HEK293 (cell line): ENCODE measurements around the gene SPTA1.
"Not testable (repeated sequence)": the region's sequence is repeated elsewhere in the genome, so short reads cannot be mapped to it uniquely, and the experiment has no call there.

ENCODE experiments used
- CTCF ChIA-PET: fragments of 350-600 bp; formaldehyde crosslinking; extraction: SDS; loops from one replicate; lab custom pipeline; 2021; ENCODE audit warnings: antibody characterized with exemption; lab: Yijun Ruan, JAX
- POLR2A ChIA-PET: fragments of 300-600 bp; formaldehyde crosslinking; extraction: SDS; loops from one replicate; lab custom pipeline; 2020; ENCODE audit warnings: antibody characterized with exemption, inconsistent platforms; lab: Yijun Ruan, JAX
- H3K27ac ChIP-seq: fragments of 200-500 bp; sonication (Bioruptor generic); 2 replicates; pipeline ENCODE4 v1.5.1; 2014; ENCODE audit warnings: low read depth, low read length, control low read depth, inconsistent platforms; ENCODE audit errors: extremely low read depth
- H3K36me3 ChIP-seq, 2 experiments: fragments of 200-500 bp in 1 of 2; sonication (Bioruptor generic) in 1 of 2; 1 replicate in 1 of 2; 2 replicates in 1 of 2; pipeline ENCODE4 v1.5.1; 2014 to 2017; ENCODE audit warnings: inconsistent platforms in 2 of 2, low read length in 2 of 2; ENCODE audit not compliant: control insufficient read depth in 2 of 2, insufficient read depth in 1 of 2
- H3K4me1 ChIP-seq: fragments of 200-500 bp; sonication (Bioruptor generic); 2 replicates; pipeline ENCODE4 v1.5.1; 2014; ENCODE audit warnings: mild to moderate bottlenecking, low read length, inconsistent platforms; ENCODE audit not compliant: control insufficient read depth, insufficient read depth
- H3K4me3 ChIP-seq: 2 replicates; pipeline ENCODE4 v1.5.1; 2011; ENCODE audit warnings: low read depth, mild to moderate bottlenecking, control low read depth, low read length, moderate library complexity
- H3K9me3 ChIP-seq: fragments of 200-500 bp; sonication (Bioruptor generic); 2 replicates; pipeline ENCODE4 v1.5.1; 2014; ENCODE audit warnings: low read depth, low read length, inconsistent platforms; ENCODE audit not compliant: control insufficient read depth, insufficient read depth
- EGR2 ChIP-seq: fragments of 450-650 bp; formaldehyde crosslinking; IDR thresholded peaks from 2 replicates; pipeline ENCODE4 v1.5.1; 2016; ENCODE audit warnings: low read depth, missing biosample characterization, missing genetic modification characterization
- GLI2 ChIP-seq: fragments of 450-650 bp; formaldehyde crosslinking; IDR thresholded peaks from 2 replicates; pipeline ENCODE4; 2017; ENCODE audit warnings: missing biosample characterization, missing genetic modification characterization, low read depth, borderline replicate concordance
- KLF16 ChIP-seq: fragments of 450-650 bp; formaldehyde crosslinking; IDR thresholded peaks from 2 replicates; pipeline ENCODE4 v1.5.1; 2017; ENCODE audit warnings: missing biosample characterization, missing genetic modification characterization
- KLF8 ChIP-seq: fragments of 450-650 bp; formaldehyde crosslinking; IDR thresholded peaks from 2 replicates; pipeline ENCODE4 v1.5.1; 2016; ENCODE audit warnings: missing biosample characterization, missing genetic modification characterization
- TSHZ1 ChIP-seq: fragments of 450-650 bp; formaldehyde crosslinking; IDR thresholded peaks from 2 replicates; pipeline ENCODE4 v1.5.1; 2016; ENCODE audit warnings: missing biosample characterization, missing genetic modification characterization, borderline replicate concordance
- YY1 ChIP-seq: fragments of 450-650 bp; formaldehyde crosslinking; IDR thresholded peaks from 2 replicates; pipeline ENCODE4 v1.5.1; 2018; ENCODE audit warnings: missing biosample characterization, missing genetic modification characterization
- ZFP41 ChIP-seq: fragments of 450-650 bp; formaldehyde crosslinking; IDR thresholded peaks from 2 replicates; pipeline ENCODE4 v1.5.1; 2016; ENCODE audit warnings: missing biosample characterization, missing genetic modification characterization, borderline replicate concordance
- ZFP69B ChIP-seq: fragments of 450-650 bp; formaldehyde crosslinking; IDR thresholded peaks from 2 replicates; pipeline ENCODE4 v1.5.1; 2016; ENCODE audit warnings: missing biosample characterization, missing genetic modification characterization
- ZNF132 ChIP-seq: fragments of 450-650 bp; formaldehyde crosslinking; IDR thresholded peaks from 2 replicates; pipeline ENCODE4 v1.5.1; 2017; ENCODE audit warnings: missing biosample characterization, missing genetic modification characterization, borderline replicate concordance
- ZNF16 ChIP-seq: fragments of 450-650 bp; formaldehyde crosslinking; IDR thresholded peaks from 2 replicates; pipeline ENCODE4 v1.5.1; 2016; ENCODE audit warnings: low read depth, missing biosample characterization, missing genetic modification characterization
- ZNF223 ChIP-seq: fragments of 450-650 bp; formaldehyde crosslinking; IDR thresholded peaks from 2 replicates; pipeline ENCODE4 v1.5.1; 2016; ENCODE audit warnings: missing biosample characterization, missing genetic modification characterization
- ZNF350 ChIP-seq: fragments of 450-650 bp; formaldehyde crosslinking; IDR thresholded peaks from 2 replicates; pipeline ENCODE4 v1.5.0; 2017; ENCODE audit warnings: missing biosample characterization, mild to moderate bottlenecking, missing genetic modification characterization
- ZNF398 ChIP-seq: fragments of 450-650 bp; formaldehyde crosslinking; IDR thresholded peaks from 2 replicates; pipeline ENCODE4 v1.5.1; 2017; ENCODE audit warnings: missing biosample characterization, missing genetic modification characterization
- ZNF433 ChIP-seq: fragments of 450-650 bp; formaldehyde crosslinking; IDR thresholded peaks from 2 replicates; pipeline ENCODE4 v1.5.1; 2016; ENCODE audit warnings: missing biosample characterization, missing genetic modification characterization, low read depth
- ZNF488 ChIP-seq: fragments of 450-650 bp; formaldehyde crosslinking; IDR thresholded peaks from 2 replicates; pipeline ENCODE4 v1.5.1; 2016; ENCODE audit warnings: missing biosample characterization, missing genetic modification characterization
- ZNF530 ChIP-seq: fragments of 450-650 bp; formaldehyde crosslinking; IDR thresholded peaks from 2 replicates; pipeline ENCODE4 v1.5.1; 2016; ENCODE audit warnings: low read depth, missing biosample characterization, missing genetic modification characterization
- ZNF610 ChIP-seq: fragments of 450-650 bp; formaldehyde crosslinking; IDR thresholded peaks from 2 replicates; pipeline ENCODE4 v1.5.1; 2016; ENCODE audit warnings: missing biosample characterization, missing genetic modification characterization, borderline replicate concordance
- ZNF621 ChIP-seq: fragments of 450-650 bp; formaldehyde crosslinking; IDR thresholded peaks from 2 replicates; pipeline ENCODE4 v1.5.1; 2017; ENCODE audit warnings: missing biosample characterization, missing genetic modification characterization
- ZNF777 ChIP-seq: fragments of 450-650 bp; formaldehyde crosslinking; IDR thresholded peaks from 2 replicates; pipeline ENCODE4 v1.5.1; 2017; ENCODE audit warnings: missing biosample characterization, missing genetic modification characterization, borderline replicate concordance
- ZNF830 ChIP-seq: fragments of 450-650 bp; IDR thresholded peaks from 2 replicates; pipeline ENCODE4 v1.5.0; 2018; ENCODE audit warnings: missing biosample characterization, missing genetic modification characterization, low read depth, mild to moderate bottlenecking, moderate library complexity
- ZNF843 ChIP-seq: fragments of 450-650 bp; formaldehyde crosslinking; IDR thresholded peaks from 2 replicates; pipeline ENCODE4 v1.5.1; 2016; ENCODE audit warnings: missing biosample characterization, missing genetic modification characterization

SPTA1 gene

GRCh38 chr1:158691149-158691548 lies 4.6 kb upstream of the SPTA1 start:
- CTCF ChIA-PET, POLR2A ChIA-PET, H3K4me1 ChIP-seq: not testable (repeated sequence)

GRCh38 chr1:158689875-158690274 lies 3.4 kb upstream of the SPTA1 start:
- ChIA-PET POLR2A (no interaction called here), CTCF (no interaction called here)
- TF ChIP-seq TSHZ1: no peak
- TF ChIP-seq ZNF843 (tag by site-specific recombination): no peak
- TF ChIP-seq ZNF488 (tag by site-specific recombination): no peak
- no peak for TF ChIP-seq KLF8
- no peak for TF ChIP-seq ZFP41 (tag by site-specific recombination)
- no peak for TF ChIP-seq ZNF530 (tag by site-specific recombination)
- no peak for TF ChIP-seq ZNF16 (tag by site-specific recombination)
- TF ChIP-seq ZNF433 (tag by site-specific recombination): no peak
- TF ChIP-seq ZNF223 (tag by site-specific recombination): no peak

More at GRCh38 chr1:158691149-158691548, 4.6 kb upstream of the SPTA1 start:
- not testable (repeated sequence) for H3K9me3 ChIP-seq, H3K36me3 ChIP-seq, H3K4me3 ChIP-seq, H3K27ac ChIP-seq

GRCh38 chr1:158689110-158689509 lies 2.6 kb upstream of the SPTA1 start:
- CTCF ChIA-PET: no interaction called here
- no peak for TF ChIP-seq KLF16
- TF ChIP-seq YY1 (tag by site-specific recombination): no peak
- no peak for TF ChIP-seq GLI2
- no peak for TF ChIP-seq ZNF830
- TF ChIP-seq ZNF132 (tag by site-specific recombination): no peak
- no peak for TF ChIP-seq ZNF350 (tag by site-specific recombination)
- no peak for TF ChIP-seq ZNF621
- no peak for TF ChIP-seq EGR2 (tag by site-specific recombination)
- no peak for TF ChIP-seq ZNF398 (tag by site-specific recombination)
- no peak for TF ChIP-seq ZNF777
- no peak for TF ChIP-seq ZFP69B
- TF ChIP-seq ZNF610: no peak
- no peak for TF ChIP-seq ZNF843 (tag by site-specific recombination)
- POLR2A ChIA-PET: no interaction called here

More at GRCh38 chr1:158689875-158690274, 3.4 kb upstream of the SPTA1 start:
- Histone ChIP-seq H3K4me1 (no peaks in the 10 kb centered on the region), H3K9me3 (no peaks in the 10 kb centered on the region), H3K4me3 (no peak overlapping the region), H3K36me3 (no peaks in the 10 kb centered on the region), H3K27ac (no peak overlapping the region)

GRCh38 chr1:158688343-158688742 lies 1.8 kb upstream of the SPTA1 start:
- H3K4me1 ChIP-seq, CTCF ChIA-PET, H3K36me3 ChIP-seq, POLR2A ChIA-PET, H3K9me3 ChIP-seq, H3K4me3 ChIP-seq, H3K27ac ChIP-seq: not testable (repeated sequence)

More at GRCh38 chr1:158689110-158689509, 2.6 kb upstream of the SPTA1 start:
- Histone ChIP-seq H3K27ac (no peak overlapping the region), H3K36me3 (no peaks in the 10 kb centered on the region), H3K4me1 (no peaks in the 10 kb centered on the region), H3K4me3 (no peak overlapping the region), H3K9me3 (no peaks in the 10 kb centered on the region)
